Small intestine (tissue), 7 donors: Measurements from ENCODE around the gene PCSK7. TPM values are rescaled to one million over a fixed set of nuclear protein-coding genes. Genes with fewer than 3 reads are reported as not detected.
"Not testable (repeated sequence)": the region's sequence is repeated elsewhere in the genome, so short reads cannot be mapped to it uniquely, and the experiment has no call there.

Experiments
- DNase-seq, 2 donors: peaks; one replicate each; pipeline versions ENCODE4 v3.0.0 to v3.0.0-alpha.2; 2013
- FAIRE-seq: peaks from 2 replicates; lab custom pipeline; 2012; peaks lifted over from hg19 to GRCh38; lab: Jason Lieb, UNC
- H3K27ac ChIP-seq, 3 donors: one replicate each; pipeline ENCODE4 v1.5.1; 2013; ENCODE audit warnings: low read length in 2 of 3, mild to moderate bottlenecking in 2 of 3, control low read depth in 1 of 3, inconsistent platforms in 1 of 3, low read depth in 1 of 3, moderate library complexity in 1 of 3
- H3K27me3 ChIP-seq, 3 donors: one replicate each; pipeline ENCODE4 v1.6.1; 2013; ENCODE audit warnings: low read length in 3 of 3, inconsistent platforms in 1 of 3; ENCODE audit not compliant: control insufficient read depth in 3 of 3, insufficient read depth in 3 of 3
- H3K36me3 ChIP-seq, 3 donors: one replicate each; pipeline ENCODE4 v1.6.1; 2013; ENCODE audit warnings: low read length in 3 of 3, inconsistent platforms in 1 of 3, low read depth in 1 of 3, mild to moderate bottlenecking in 1 of 3, moderate library complexity in 1 of 3; ENCODE audit not compliant: control insufficient read depth in 3 of 3, insufficient read depth in 2 of 3
- H3K4me1 ChIP-seq, 3 donors: one replicate each; pipeline ENCODE4 v1.6.1; 2013; ENCODE audit warnings: low read length in 2 of 3, inconsistent platforms in 1 of 3, low read depth in 1 of 3, mild to moderate bottlenecking in 1 of 3, moderate library complexity in 1 of 3; ENCODE audit not compliant: control insufficient read depth in 3 of 3, insufficient read depth in 2 of 3
- H3K4me3 ChIP-seq, 3 donors: one replicate each; pipeline ENCODE4 v1.5.1; 2013; ENCODE audit warnings: low read length in 3 of 3, control low read depth in 1 of 3, inconsistent platforms in 1 of 3, low read depth in 1 of 3, mild to moderate bottlenecking in 1 of 3, moderate library complexity in 1 of 3
- H3K9me3 ChIP-seq, 2 donors: one replicate each; pipeline ENCODE4 v1.6.1; 2013; ENCODE audit warnings: low read depth in 1 of 2, low read length in 1 of 2; ENCODE audit not compliant: control insufficient read depth in 2 of 2, insufficient read depth in 1 of 2
- WGBS, 3 donors: extraction: QIAGEN DNeasy Blood & Tissue Kit; methylation state at CpG; one replicate each; pipeline ENCODE4 v1.1.7; 2013; 5-methylcytosine and 5-hydroxymethylcytosine counted together
- polyA plus RNA-seq, 4 donors: library from polyadenylated mRNA; stranded (reverse) in 3 of 4; unstranded in 1 of 4; fragments of 200-250 nt in 3 of 4; fragments of 120-200 nt in 1 of 4; gene quantifications; one replicate each; pipeline versions ENCODE4 v1.2.1 to v1.2.3, GENCODE V29; 2013
- donor health status: healthy with polysubstance abuse.
- donor health status: control.
- donor health status: control.
- donor health status: Bipolar disorder and iron deficiency.
- donor health status: healthy.

Gene PCSK7
- polyA plus RNA-seq, 4 donors, result 32.0 to 60.8 (median 42.4) TPM

- Histone ChIP-seq H3K9me3 (peaks cover 0 to 3% of the 10 kb centered on the region in 2 donors), H3K27ac (no peak overlapping the region), H3K27me3 (no peaks in the 10 kb centered on the region), H3K4me1 (no peaks in the 10 kb centered on the region), H3K36me3 (peaks cover 2 to 32% (median 5%) of the 10 kb centered on the region in 3 donors), H3K4me3 (no peak overlapping the region)
- WGBS, 3 donors, result 90 to 91% (median 90%) methylated on average over 2 of the region's 2 CpGs
- FAIRE-seq, result no peak
- no peak for DNase-seq
Measured at GRCh38 chr11:117269856-117270255, 38.0 kb upstream of the PCSK7 start.

- no peaks in the 10 kb centered on the region for H3K4me1 ChIP-seq
- H3K27ac ChIP-seq, result no peak overlapping the region
- H3K36me3 ChIP-seq, result peaks cover 0 to 35% (median 2%) of the 10 kb centered on the region in 3 donors
- no peaks in the 10 kb centered on the region for H3K9me3 ChIP-seq
- FAIRE-seq, result no peak
- DNase-seq, result no peak
- H3K4me3 ChIP-seq, result no peak overlapping the region
- 69 to 80% (median 79%) methylated on average over 2 of the region's 2 CpGs for WGBS, 3 donors
- H3K27me3 ChIP-seq, result no peaks in the 10 kb centered on the region
Measured at GRCh38 chr11:117265745-117266144, 33.9 kb upstream of the PCSK7 start.

GRCh38 chr11:117264624-117265323, 32.9 kb upstream of the PCSK7 start:
- not testable (repeated sequence) for H3K9me3 ChIP-seq, H3K27me3 ChIP-seq, FAIRE-seq, H3K4me3 ChIP-seq, DNase-seq, H3K27ac ChIP-seq, H3K4me1 ChIP-seq
- peaks cover 0 to 34% (median 3%) of the 10 kb centered on the region in 3 donors for H3K36me3 ChIP-seq
- 86 to 95% (median 90%) methylated on average over 7 of the region's 7 CpGs for WGBS, 3 donors

- FAIRE-seq, result no peak
Measured at GRCh38 chr11:117259417-117259816, 27.5 kb upstream of the PCSK7 start.

DNA sequence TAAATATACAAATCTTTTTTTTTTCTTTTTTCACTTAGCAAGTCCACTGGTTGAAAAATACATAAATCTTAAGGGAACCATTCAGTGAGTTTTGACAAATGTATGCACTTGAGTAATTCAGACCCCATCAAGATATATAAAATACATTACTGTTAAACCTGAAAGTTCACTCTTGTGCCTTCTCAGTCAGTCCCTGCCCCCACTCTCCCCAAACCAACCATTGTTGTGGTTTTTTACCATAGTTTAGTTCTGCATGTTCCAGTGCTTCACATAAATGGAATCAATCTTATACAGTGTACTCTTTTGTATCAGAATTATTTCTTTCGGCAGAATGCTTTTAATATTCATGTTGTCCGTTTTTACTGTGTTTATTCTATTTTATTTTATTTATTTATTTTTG, 26.7 kb upstream of the PCSK7 start:
- Histone ChIP-seq H3K36me3 (peaks cover 0 to 38% (median 4%) of the 10 kb centered on the region in 3 donors), H3K4me1 (no peaks in the 10 kb centered on the region), H3K9me3 (no peaks in the 10 kb centered on the region), H3K27me3 (no peaks in the 10 kb centered on the region), H3K4me3 (no peak overlapping the region), H3K27ac (no peak overlapping the region)
- WGBS, 3 donors, result 83 to 93% (median 87%) methylated on average over 2 of the region's 2 CpGs
- no peak for FAIRE-seq
- no peak for DNase-seq

More at GRCh38 chr11:117259417-117259816, 27.5 kb upstream of the PCSK7 start:
- no peak for DNase-seq
- H3K36me3 ChIP-seq, result peaks cover 0 to 33% (median 4%) of the 10 kb centered on the region in 3 donors
- H3K4me1 ChIP-seq, result no peaks in the 10 kb centered on the region
- H3K27me3 ChIP-seq, result no peaks in the 10 kb centered on the region
- H3K27ac ChIP-seq, result no peak overlapping the region
- 66 to 89% (median 75%) methylated on average over 1 of the region's 1 CpG for WGBS, 3 donors
- no peak overlapping the region for H3K4me3 ChIP-seq
- H3K9me3 ChIP-seq, result no peaks in the 10 kb centered on the region

DNA sequence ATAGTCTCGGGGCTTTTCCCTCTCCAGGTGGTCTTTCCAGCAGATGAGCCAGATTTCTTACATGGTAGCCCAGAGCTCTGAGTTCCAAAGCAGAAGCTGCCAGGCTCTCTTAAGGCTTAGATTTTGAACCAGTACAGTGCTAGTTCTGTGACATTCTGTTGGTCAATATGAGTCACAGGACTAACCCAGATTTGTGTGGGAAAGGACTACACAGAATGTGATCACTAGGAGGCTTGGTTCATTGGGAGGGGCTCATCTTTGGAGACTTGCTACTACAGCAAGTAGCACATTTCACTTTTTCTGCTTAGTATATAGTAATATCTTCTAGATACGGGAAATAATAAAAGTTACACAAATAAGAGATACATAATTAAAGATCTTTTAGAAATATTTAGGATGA, 24.7 kb upstream of the PCSK7 start:
- WGBS, 3 donors, result 55 to 76% (median 69%) methylated on average over 2 of the region's 2 CpGs
- no peak for FAIRE-seq

GRCh38 chr11:117255966-117256365, 24.1 kb upstream of the PCSK7 start:
- FAIRE-seq (no peak), DNase-seq (no peak)
- Histone ChIP-seq H3K27me3 (no peaks in the 10 kb centered on the region), H3K4me1 (no peaks in the 10 kb centered on the region), H3K9me3 (no peaks in the 10 kb centered on the region), H3K36me3 (peaks cover 0 to 34% (median 4%) of the 10 kb centered on the region in 3 donors), H3K4me3 (no peak overlapping the region), H3K27ac (no peak overlapping the region)
- 65 to 76% (median 70%) methylated on average over 3 of the region's 3 CpGs for WGBS, 3 donors

More for the DNA sequence above, 24.7 kb upstream of the PCSK7 start:
- H3K9me3 ChIP-seq, result no peaks in the 10 kb centered on the region
- H3K4me3 ChIP-seq, result no peak overlapping the region
- H3K27me3 ChIP-seq, result no peaks in the 10 kb centered on the region
- no peaks in the 10 kb centered on the region for H3K4me1 ChIP-seq
- no peak overlapping the region for H3K27ac ChIP-seq
- peaks cover 0 to 34% (median 4%) of the 10 kb centered on the region in 3 donors for H3K36me3 ChIP-seq
- DNase-seq, result no peak

- Histone ChIP-seq H3K4me3 (no peak overlapping the region), H3K4me1 (no peaks in the 10 kb centered on the region), H3K27ac (no peak overlapping the region), H3K27me3 (no peaks in the 10 kb centered on the region), H3K36me3 (peaks cover 0 to 34% (median 16%) of the 10 kb centered on the region in 3 donors), H3K9me3 (no peaks in the 10 kb centered on the region)
- no peak for DNase-seq
- FAIRE-seq, result no peak
- 90 to 98% (median 93%) methylated on average over 7 to 10 of the region's 10 CpGs for WGBS, 3 donors
Measured at GRCh38 chr11:117251506-117251905, 19.6 kb upstream of the PCSK7 start.
